GM21367 (cell line): Measurements from ENCODE around the gene MAN1A1.
A peak's percentile ranks its signal among the peaks of the same experiment; 100 is the strongest.
"Not testable (repeated sequence)": the region's sequence is repeated elsewhere in the genome, so short reads cannot be mapped to it uniquely, and the experiment has no call there.

Experiments
- ATAC-seq: cut with Tn5 transposase; IDR thresholded peaks from one replicate; pipeline ENCODE4 v1.9.1; 2021; ENCODE audit not compliant: unreplicated experiment

The MAN1A1 gene

DNA sequence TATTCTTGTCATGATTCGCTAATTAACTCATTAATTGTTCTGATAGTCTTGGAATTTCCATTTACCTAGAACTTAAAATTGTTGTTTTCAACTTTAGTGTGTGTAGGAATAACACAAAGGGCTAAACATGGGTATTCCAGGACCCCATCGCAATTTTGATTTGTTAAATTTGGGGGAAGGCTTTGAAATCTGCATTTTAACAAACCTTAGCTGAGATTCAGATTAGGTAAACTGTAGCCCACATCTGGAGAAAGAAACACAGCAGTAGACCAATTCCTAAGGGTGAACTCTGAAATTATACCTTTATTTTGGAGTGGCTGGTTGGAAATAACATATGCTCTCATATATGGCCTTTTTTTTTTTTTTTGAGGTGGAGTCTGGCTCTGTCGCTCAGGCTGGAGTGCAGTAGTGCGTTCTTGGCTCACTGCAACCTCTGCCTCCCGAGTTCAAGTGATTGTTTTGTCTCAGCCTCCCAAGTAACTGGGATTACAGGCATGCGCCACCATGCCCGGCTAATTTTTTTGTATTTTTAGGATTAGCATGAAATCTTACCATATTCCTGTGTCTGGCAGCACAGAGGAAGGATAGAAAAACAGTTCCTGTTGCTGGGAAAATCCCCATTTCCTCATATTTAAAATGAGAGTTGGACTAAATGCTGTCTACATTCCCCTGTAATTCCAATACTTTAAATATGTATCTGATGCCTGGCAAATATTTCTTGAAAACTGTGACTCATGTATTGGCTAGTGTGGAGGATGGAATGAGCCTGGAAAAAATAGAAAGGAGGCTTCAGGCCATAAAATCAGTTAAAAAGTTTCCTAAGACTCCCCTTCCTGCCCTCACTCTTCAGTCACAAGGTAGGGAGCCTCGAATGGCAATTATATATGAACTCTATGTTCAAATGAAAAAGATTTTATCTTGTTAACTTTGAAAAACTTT, 174.4 kb downstream of the MAN1A1 start:
- no peak for ATAC-seq

DNA sequence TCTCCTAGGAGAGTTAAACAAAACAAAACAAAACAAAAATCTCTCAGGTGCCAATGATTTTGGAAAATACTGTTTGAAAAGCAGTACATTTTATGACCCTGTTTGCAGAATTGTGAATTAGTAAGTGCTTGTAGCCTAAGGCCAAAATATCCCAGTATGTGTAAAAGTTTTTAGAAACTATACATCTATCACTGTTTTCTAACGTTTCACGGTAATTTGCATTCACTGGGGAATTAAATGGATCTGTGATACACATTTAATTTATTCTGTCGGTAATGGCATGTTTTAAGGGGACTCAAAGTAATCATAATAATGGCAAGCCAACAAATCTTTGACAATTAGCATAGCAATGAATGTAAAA, 175.5 kb downstream of the MAN1A1 start:
- ATAC-seq, result no peak

DNA sequence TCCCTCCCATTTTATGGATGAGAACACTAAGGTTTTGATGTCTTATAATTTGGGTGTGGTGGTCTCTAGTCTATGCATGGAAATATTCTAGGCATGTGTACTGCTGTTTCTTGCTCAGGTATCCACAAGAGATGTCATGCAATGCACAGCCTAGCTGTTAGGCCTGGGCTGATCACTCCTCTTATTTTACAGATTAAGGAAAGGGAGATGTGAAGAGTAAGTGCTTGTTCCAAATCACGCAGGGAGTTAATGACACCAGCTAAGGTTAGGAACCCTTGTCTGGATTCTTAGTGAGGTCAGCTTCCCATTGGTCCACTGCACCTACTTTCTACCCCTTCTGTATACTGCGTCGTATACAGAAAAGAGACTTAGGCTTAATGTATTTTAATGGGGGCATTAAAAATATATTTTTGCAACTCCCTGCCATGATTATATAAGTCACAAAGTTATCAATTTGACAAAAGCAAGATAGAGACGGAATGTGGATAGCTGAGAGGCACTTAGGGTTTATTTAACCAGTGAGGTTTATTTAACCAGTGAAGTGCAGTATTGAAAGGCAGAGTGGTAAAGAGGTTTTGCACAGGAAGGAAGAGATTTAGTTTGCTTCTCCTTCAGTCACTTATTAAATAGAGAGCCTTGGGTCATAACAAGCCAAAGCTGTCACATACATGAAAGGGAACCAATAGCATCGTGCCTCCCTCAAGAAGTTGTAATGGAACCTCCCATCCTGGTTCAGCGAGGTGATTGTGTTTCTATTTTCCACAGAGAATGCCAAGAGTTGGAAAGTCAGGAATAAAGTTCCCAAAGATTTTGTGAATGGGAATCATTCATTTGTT, 176.1 kb downstream of the MAN1A1 start:
- no peak for ATAC-seq

DNA sequence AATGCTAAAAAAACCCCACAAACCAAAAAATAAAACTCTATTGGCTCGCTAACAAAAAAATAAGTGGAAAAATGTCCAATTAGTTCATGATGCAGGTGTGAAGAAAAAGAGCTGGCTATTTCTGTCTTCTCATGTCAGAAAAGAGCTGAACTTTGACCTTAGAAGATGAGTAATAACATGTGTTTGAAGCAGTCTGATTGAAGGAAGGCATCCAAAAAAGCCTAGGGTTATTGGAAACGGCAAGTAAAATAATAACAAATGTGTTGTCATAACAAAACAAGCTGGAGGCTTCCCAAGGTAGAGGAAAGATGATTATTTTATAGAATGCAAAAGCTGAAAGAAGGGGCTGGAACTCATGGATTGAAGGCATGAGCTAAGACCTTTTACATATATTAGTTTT, 176.7 kb downstream of the MAN1A1 start:
- no peak for ATAC-seq

DNA sequence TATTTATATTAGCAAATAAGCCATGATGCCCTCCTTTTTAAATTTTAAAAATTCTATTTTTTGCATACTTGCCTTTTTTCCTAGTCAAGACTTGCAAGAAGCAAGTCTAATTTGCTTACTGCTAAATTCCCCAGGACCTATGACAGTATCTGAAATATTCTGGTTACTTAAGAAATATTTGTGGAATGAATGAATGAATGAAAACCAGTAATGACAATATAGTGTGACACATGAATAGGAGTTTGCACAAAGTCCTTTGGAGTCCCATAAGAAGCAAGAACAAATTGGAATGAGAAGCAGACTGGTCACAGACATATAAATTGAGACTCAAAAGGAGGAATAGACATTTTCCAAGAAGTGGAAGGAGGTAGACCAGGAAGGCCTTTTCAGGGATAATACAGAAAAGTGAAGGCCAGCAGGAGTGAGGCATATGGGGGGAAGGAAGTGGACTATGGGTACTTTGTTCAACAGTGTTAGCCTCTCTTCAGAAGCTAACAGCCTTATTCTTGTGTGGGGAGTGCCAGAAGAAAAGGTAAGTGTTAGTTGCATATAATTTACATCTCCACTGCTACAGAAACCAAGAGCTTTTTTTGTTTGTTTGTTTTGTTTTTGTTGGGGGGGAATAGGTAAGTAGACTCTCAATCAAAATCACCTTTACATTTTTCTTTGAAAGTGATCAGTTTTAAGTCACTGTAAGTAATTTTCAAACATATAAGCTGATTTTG, 177.5 kb downstream of the MAN1A1 start:
- no peak for ATAC-seq

DNA sequence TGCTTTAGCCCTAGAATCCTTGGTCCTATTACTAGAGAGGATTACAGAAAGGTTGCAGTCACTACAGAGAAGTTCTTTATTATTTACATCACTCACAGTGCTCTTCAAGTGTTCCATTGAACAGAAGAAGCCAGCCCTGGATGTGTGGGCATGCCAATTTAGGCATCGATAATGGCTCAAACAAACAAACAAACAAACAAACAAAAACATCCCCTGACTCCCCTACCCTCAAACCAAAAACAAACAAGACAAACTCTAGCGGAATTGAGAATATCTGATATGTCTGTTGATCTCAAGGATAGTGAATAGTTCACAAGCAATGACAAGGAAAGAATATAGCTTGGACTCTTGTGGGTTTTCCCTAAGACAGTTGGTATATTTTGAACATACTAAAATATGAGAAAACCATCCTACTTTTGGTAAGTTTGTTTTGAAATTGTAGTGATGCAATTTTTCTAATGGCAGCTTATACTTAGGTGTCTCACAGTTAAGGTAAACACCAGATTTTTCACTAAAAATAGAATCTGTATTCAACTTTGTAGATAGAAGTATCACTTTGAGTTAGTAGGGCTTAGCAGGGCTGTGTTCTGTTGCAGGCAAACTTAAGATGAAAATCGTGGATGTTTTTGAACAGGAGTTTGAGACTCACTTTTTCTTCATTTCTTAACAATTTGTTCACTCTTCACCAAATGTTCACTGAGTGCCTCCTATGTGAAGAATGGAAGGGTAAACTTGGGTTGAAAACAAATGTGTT, 178.3 kb downstream of the MAN1A1 start:
- ATAC-seq, result no peak

DNA sequence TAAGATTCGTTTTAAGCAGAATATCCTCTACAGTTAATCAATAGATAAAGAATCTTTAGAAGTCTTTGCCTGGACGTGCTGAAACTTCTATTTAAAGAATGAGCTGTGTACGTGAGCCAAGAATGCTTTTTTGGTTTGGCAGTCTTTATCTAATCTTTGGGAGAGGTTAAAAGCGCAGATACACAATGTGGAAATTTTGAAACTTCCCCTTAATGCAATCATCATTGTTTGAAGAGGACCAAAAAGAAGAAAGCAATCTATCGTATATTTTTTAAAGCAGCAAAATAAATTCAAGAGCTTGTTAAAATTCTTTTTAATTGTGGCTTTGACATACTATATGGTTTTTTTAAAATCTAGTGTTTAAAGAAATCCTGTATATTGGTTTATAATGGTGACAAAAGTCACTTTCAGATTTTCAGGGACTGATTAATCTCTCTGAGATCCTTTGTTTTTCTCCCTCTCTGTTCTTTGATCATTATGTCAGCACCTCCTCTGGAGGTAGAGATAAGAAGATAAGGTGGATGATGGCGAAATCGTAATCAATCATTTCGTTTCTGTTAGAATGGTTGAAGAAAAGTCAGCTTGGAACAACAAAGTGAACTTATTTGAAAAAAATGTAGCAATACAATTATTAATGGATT, 179.0 kb downstream of the MAN1A1 start:
- no peak for ATAC-seq

DNA sequence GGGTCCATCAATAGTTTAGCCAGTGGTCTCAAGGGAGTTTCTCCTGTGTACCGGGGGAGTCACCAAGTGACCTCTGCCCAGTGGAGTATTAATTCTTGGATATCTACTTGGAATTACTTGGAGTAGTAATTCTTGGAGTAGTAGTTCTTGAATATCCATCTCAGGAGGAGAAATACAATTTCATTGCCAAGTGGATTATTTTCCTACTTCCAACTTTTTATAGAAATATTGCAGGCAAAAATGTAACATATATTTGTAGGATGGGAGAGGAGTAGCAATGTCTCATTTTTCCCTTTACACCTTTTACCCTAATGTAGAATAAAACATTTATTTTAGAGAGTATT, 179.5 kb downstream of the MAN1A1 start:
- ATAC-seq, result no peak

DNA sequence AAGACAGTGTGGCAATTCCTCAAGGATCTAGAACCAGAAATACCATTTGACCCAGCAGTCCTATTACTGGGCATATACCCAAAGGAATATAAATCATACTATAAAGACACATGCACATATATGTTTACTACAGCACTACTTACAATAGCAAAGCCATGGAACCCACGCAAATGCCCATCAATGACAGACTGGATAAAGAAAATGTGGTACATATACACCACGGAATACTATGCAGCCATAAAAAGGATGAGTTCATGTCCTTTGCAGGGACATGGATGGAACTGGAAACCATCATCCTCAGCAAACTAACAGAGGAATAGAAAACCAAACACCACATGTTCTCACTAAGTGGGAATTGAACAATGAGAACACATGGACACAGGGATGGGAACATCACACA, 180.2 kb downstream of the MAN1A1 start:
- not testable (repeated sequence) for ATAC-seq

DNA sequence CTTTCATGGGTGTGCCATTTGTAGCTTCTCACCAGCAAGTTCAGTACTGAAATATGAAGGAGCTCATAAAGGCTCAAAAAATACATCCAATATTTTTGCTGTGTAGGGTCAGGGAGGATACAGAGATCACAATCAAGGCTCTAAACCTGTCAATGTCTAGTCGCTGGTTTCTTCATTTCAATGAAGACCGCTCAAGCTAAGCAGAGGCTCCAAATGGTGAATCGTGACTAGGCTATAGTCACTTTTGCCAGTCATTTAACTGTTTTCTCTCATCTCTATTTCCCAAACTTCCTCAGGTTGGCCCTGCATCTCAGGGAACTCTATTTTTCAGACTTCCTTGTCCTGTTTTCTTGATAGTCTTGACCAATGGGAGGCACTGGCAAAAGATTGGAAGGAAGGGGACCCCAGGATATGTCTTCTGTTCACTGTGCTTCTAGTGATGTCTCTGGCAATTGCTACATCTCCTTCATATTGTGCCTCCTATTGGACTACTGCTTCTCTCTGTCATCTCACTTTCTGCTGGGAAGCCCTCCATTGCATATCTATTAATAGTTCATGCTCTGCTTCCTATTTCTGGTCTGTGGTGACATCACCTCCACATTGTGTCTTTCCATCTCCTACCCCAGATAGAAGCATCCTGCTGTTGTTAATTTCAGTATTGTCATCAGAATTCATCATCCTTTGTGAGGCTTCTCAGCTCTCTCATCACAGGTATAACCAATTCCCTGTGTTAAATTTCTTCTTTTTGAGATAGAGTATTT, 183.4 kb downstream of the MAN1A1 start:
- ATAC-seq, result no peak

DNA sequence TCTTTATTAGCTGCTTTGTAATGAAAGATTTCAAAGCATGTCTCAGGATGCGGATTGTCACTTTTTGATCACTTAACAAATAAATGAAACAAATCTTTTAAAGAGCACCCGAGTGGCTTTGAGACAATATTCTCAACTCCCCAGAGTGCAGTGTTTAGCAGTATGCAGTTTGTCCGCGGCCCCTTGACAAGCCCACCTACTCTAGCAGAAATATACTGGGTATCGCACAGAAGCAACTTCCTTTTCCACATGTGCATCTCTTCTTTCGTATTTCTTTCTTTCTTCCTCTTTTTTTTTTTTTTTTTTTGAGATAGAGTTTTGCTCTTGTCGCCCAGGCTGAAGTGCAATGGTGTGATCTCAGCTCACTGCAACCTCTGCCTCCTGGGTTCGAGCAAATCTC, 186.6 kb downstream of the MAN1A1 start:
- no peak for ATAC-seq

DNA sequence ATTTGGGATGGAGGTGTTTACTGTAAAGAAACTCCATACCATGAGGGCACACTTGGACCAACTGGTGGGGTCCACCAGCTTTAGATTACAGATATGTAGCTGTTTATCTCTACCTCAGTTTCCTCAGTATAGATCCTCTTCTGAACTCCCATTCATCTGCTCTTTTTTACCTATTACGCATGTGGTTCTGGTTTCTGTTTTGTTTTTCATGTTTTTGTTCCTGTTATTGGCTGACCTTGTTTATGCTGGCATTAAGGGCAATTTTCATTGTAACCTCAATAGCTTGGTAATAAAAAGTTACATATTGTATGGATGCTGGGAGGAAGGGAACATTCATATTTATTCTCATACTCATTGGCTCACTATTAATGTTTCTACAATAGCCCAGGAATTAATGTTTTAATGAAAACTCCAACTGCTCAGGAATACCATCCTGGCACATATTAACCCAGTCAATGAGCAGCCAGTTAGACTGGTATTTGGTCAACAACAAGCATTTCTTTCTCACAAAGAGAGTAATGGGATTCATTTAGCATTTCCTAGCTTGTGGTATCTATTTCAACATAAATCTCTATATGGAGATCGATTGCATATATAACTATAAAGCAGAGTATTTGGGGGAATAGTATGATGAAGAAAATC, 187.3 kb downstream of the MAN1A1 start:
- peak; percentile 76 for ATAC-seq

DNA sequence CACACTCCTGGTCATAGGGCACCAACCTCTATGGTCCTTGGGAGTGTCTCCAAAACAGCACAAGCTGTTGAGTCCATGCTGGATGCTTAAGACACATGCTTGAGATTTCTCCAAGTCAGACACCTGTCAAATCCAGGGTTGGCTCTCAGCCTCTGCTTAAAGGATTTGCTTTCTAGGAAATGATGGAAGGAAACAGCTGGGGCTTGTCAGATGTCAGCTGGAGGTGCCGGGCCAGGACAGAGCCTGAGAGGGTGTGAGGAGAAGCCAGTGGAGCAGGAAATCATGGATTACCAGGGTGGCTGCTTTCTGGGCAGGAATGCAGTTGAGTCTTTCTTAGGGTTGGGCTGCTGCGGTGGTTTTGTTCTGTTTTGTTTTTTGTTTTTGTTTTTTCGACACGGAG, 188.1 kb downstream of the MAN1A1 start:
- no peak for ATAC-seq

DNA sequence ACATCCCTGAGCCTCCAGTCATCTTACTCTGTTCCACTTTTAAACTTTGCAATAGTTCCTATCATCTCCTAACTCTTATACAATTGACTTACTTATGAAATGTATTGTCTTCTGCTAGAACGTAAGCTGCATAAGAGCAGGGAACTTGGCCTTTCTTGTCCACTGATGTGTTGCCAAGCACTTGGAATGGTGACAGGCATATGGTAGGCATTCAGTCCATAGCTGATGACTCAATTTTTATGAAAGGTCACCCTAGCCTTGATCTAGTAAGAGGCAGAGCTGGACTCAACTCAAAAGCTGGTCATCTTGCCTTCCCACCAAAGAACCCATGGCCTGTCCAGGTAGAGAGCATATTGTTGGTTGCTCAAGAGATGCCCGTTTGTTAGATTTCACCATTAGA, 188.7 kb downstream of the MAN1A1 start:
- ATAC-seq, result no peak

DNA sequence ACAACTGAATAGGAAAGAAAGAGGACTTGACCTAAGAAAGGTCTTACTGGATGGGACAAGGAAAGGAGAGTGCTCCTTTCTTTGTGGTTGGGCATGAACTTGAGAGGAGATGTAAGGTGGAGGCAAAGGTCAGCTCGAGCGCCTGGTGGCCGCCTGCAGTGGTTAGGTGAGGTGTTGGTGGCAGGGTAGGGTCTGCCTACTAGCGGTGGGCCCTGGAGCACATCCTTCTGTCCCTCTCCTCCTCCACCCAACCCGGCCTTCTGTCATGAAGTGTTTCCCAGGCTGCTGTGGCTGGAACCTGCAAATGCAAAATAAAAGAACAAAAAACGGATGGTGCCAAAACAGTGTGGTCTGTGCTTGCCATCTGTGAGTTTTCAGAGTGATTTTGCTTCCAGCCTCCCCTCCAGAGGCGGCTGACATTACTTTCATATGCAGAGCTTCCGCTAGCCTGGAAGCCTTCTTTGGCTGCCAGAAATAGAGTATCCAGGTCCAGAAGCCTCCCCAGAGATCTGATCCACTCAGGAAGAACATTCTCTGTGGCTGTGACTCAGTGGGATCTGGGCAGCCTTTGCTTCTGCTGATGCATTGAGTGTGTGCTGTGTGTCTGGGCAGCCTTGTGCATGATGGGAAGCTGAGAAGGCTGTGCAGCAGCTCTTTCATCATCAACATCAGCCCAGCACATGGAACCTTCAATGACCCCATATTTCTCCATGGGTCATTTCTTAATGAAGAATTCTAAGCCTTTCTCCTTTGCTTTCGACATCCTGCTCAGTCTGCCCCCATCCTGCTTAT, 191.3 kb downstream of the MAN1A1 start:
- ATAC-seq, result no peak

DNA sequence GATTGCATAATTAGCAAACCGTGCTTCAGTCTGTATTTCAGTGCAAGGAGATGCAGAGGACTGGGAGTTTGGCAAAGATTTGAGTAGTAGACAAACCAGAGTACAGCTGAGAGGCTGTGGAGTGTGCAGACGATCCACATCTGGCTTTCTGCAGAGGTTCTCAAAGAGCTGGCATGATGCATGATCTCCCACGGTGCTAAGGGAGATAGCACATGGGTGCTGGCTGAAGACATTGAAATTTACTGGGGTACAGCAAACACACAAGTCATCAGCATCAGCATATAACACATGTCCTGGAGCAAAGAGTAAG, 192.1 kb downstream of the MAN1A1 start:
- ATAC-seq, result no peak

DNA sequence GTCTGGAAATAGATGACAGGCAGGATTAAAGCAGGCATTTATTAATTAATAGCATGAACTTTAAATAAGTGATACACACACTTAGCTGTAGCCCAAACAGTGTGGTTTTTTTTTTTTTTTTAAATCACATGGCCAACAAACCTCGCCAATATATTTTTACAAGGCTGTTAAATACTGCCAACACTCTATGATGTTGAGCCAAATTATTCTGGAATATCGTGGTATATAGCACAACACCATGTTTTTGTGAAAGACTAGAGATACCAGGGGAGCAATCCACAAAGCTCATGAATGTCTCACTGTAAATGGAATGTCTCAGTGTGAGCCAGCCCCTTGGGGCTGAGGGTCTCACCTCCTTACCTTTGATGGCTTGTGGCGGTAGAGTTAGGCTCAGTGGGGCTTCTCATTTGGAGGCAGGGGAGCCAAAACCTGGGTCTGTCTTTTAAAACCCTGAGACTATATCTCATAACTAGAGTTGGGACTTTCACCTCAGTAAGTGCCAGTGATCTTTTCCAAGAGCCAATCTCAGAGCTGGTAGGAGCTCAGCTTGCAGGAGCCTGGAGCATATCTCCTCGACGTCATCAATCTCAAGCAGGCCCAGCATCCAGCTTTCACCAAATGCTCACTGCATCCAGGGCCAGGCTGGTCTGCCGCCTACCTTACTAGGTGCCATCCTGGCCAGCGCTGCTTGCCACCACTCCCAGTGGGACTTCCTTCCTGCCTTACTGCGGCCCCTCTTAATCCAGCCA, 192.6 kb downstream of the MAN1A1 start:
- no peak for ATAC-seq

DNA sequence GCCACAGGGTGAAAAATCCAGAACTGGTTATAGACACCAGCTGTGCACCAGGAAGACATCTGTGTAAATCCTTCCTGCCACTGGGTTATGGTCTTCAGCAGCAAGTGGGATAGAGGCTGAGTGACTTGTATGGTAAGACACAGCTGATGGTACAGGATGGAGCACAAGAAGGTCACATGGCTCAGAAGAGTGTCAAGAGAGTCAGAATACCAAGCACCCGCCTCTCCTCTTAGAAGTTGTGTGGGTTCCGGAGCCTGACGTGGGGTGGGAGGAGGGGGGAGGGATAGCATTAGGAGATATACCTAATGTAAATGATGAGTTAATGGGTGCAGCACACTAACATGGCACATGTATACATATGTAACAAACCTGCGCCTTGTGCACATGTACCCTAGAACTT, 193.5 kb downstream of the MAN1A1 start:
- ATAC-seq, result not testable (repeated sequence)
